Osteocyte (in vitro differentiated cells): ENCODE results near the gene FBXO10. TPM values are rescaled to one million over a fixed set of nuclear protein-coding genes. Genes with fewer than 3 reads are reported as not detected.

ENCODE experiments used
- DNase-seq: peaks from one replicate; pipeline ENCODE4 v3.0.0; 2021; ENCODE audit warnings: mixed read lengths; ENCODE audit not compliant: unreplicated experiment; ENCODE audit errors: extremely low spot score
- H3K27ac Mint-ChIP-seq: one replicate; pipeline ENCODE4 v1.8.0; 2021; ENCODE audit warnings: mild to moderate bottlenecking, mixed read lengths; ENCODE audit not compliant: unreplicated experiment
- H3K27me3 Mint-ChIP-seq: one replicate; pipeline ENCODE4 v1.8.0; 2021; ENCODE audit warnings: mixed read lengths; ENCODE audit not compliant: unreplicated experiment
- H3K36me3 Mint-ChIP-seq: one replicate; pipeline ENCODE4 v1.8.0; 2021; ENCODE audit warnings: mixed read lengths; ENCODE audit not compliant: unreplicated experiment
- H3K4me1 Mint-ChIP-seq: one replicate; pipeline ENCODE4 v1.8.0; 2021; ENCODE audit warnings: mixed read lengths; ENCODE audit not compliant: unreplicated experiment
- H3K4me3 Mint-ChIP-seq: one replicate; pipeline ENCODE4 v1.8.0; 2021; ENCODE audit warnings: mild to moderate bottlenecking, moderate library complexity, mixed read lengths; ENCODE audit not compliant: unreplicated experiment
- H3K9me3 Mint-ChIP-seq: one replicate; pipeline ENCODE4 v1.8.0; 2021; ENCODE audit warnings: mixed read lengths; ENCODE audit not compliant: unreplicated experiment
- CTCF ChIP-seq: fragments of 200-600 bp; sonication (generic); IDR thresholded peaks from 2 replicates; pipeline ENCODE4 v1.5.0; 2021; ENCODE audit warnings: antibody characterized with exemption, mild to moderate bottlenecking, moderate library complexity
- total RNA-seq: library from RNA; stranded (reverse); gene quantifications from 2 replicates; pipeline ENCODE4 v1.2.1, GENCODE V29; 2021

Gene FBXO10
- total RNA-seq, 1 donor from 2014 or later, result 21.0 TPM

GRCh38 chr9:37539634-37540033 is 36.5 kb downstream of the FBXO10 start:
- no peak overlapping the region for H3K4me3 Mint-ChIP-seq
- DNase-seq, result no peak

GRCh38 chr9:37538099-37538498 is 38.1 kb downstream of the FBXO10 start:
- Mint-ChIP-seq H3K4me1 (no peaks in the 10 kb centered on the region), H3K27me3 (no peaks in the 10 kb centered on the region), H3K4me3 (no peak overlapping the region), H3K9me3 (no peaks in the 10 kb centered on the region), H3K36me3 (peaks cover 32% of the 10 kb centered on the region), H3K27ac (no peak overlapping the region)
- no peak for TF ChIP-seq CTCF
- no peak for DNase-seq

More at GRCh38 chr9:37539634-37540033, 36.5 kb downstream of the FBXO10 start:
- Mint-ChIP-seq H3K27ac (no peak overlapping the region), H3K27me3 (no peaks in the 10 kb centered on the region), H3K36me3 (peaks cover 32% of the 10 kb centered on the region), H3K4me1 (no peaks in the 10 kb centered on the region), H3K9me3 (no peaks in the 10 kb centered on the region)
- no peak for TF ChIP-seq CTCF

- Mint-ChIP-seq H3K9me3 (no peaks in the 10 kb centered on the region), H3K4me1 (no peaks in the 10 kb centered on the region), H3K4me3 (no peak overlapping the region), H3K27me3 (no peaks in the 10 kb centered on the region), H3K27ac (no peak overlapping the region), H3K36me3 (peaks cover 30% of the 10 kb centered on the region)
- no peak for DNase-seq
- TF ChIP-seq CTCF, result no peak
Observed at GRCh38 chr9:37534901-37535300, 41.3 kb downstream of the FBXO10 start.

GRCh38 chr9:37534412-37534811 is 41.8 kb downstream of the FBXO10 start:
- Mint-ChIP-seq H3K9me3 (no peaks in the 10 kb centered on the region), H3K36me3 (peaks cover 30% of the 10 kb centered on the region), H3K27ac (no peak overlapping the region), H3K4me1 (no peaks in the 10 kb centered on the region), H3K4me3 (no peak overlapping the region), H3K27me3 (no peaks in the 10 kb centered on the region)
- DNase-seq, result no peak
- TF ChIP-seq CTCF, result no peak

- H3K9me3 Mint-ChIP-seq, result no peaks in the 10 kb centered on the region
- no peak for DNase-seq
- no peak overlapping the region for H3K27ac Mint-ChIP-seq
- no peak for TF ChIP-seq CTCF
- H3K4me3 Mint-ChIP-seq, result no peak overlapping the region
- H3K36me3 Mint-ChIP-seq, result peaks cover 29% of the 10 kb centered on the region
- no peaks in the 10 kb centered on the region for H3K4me1 Mint-ChIP-seq
- H3K27me3 Mint-ChIP-seq, result no peaks in the 10 kb centered on the region
Observed at GRCh38 chr9:37531699-37532098, 44.5 kb downstream of the FBXO10 start.
